GM18951 (cell line): ENCODE data around the gene PJA2.

Source experiments
- POLR2A ChIP-seq: IDR thresholded peaks from 4 replicates; pipeline ENCODE4 v1.6.1; 2011; ENCODE audit warnings: mild to moderate bottlenecking; ENCODE audit not compliant: insufficient read length, insufficient read depth; ENCODE audit errors: extremely low read depth
- in situ Hi-C: fragments of 300-500 bp; cut with MboI; formaldehyde crosslinking; loops from one replicate; pipeline ENCODE4 v1.12.0; 2022; ENCODE audit warnings: low sequenced_read_pairs, mixed read lengths, inconsistent platforms; ENCODE audit not compliant: unreplicated experiment

PJA2 gene

GRCh38 chr5:109350537-109351270 is 59.1 kb downstream of the PJA2 start:
- in situ Hi-C loops: no loop called here

GRCh38 chr5:109349388-109349787 is 60.4 kb downstream of the PJA2 start:
- in situ Hi-C loops: no loop called here
- no peak for TF ChIP-seq POLR2A

More at GRCh38 chr5:109350537-109351270, 59.1 kb downstream of the PJA2 start:
- TF ChIP-seq POLR2A: no peak

GRCh38 chr5:109347252-109347888 is 62.4 kb downstream of the PJA2 start:
- in situ Hi-C loops: no loop called here
- TF ChIP-seq POLR2A: no peak

GRCh38 chr5:109345699-109346098 is 64.1 kb downstream of the PJA2 start:
- TF ChIP-seq POLR2A: no peak
- in situ Hi-C loops: no loop called here

- no peak for TF ChIP-seq POLR2A
Measured at GRCh38 chr5:109340351-109340750, 69.4 kb downstream of the PJA2 start.

GRCh38 chr5:109335114-109335513 is 74.7 kb downstream of the PJA2 start:
- in situ Hi-C loops: no loop called here
- TF ChIP-seq POLR2A: no peak

More at GRCh38 chr5:109340351-109340750, 69.4 kb downstream of the PJA2 start:
- in situ Hi-C loops: no loop called here

GRCh38 chr5:109334056-109334455 is 75.7 kb downstream of the PJA2 start:
- no peak for TF ChIP-seq POLR2A
- in situ Hi-C loops: no loop called here

GRCh38 chr5:109329333-109330237 is 80.2 kb downstream of the PJA2 start:
- TF ChIP-seq POLR2A: no peak
- in situ Hi-C loops: no loop called here

GRCh38 chr5:109328626-109329025 is 81.1 kb downstream of the PJA2 start:
- TF ChIP-seq POLR2A: no peak
- in situ Hi-C loops: no loop called here

- in situ Hi-C loops: no loop called here
- TF ChIP-seq POLR2A: no peak
Measured at GRCh38 chr5:109327570-109327969, 82.2 kb downstream of the PJA2 start.

- in situ Hi-C loops: no loop called here
- TF ChIP-seq POLR2A: no peak
Measured at GRCh38 chr5:109326919-109327318, 82.9 kb downstream of the PJA2 start.

GRCh38 chr5:109325456-109325855 is 84.3 kb downstream of the PJA2 start:
- no peak for TF ChIP-seq POLR2A
- in situ Hi-C loops: no loop called here

GRCh38 chr5:109324931-109325330 is 84.8 kb downstream of the PJA2 start:
- TF ChIP-seq POLR2A: no peak
- in situ Hi-C loops: no loop called here
